Cerebellar nuclear complex (tissue), 1 donor: ENCODE measurements around the gene HSD3B2.

Experiments
- DNase-seq, 2 experiments: peaks; one replicate each; lab custom pipeline; 2025; lab: John Stamatoyannopoulos, UW

The HSD3B2 gene

GRCh38 chr1:119397986-119398385 lies 17.0 kb upstream of the HSD3B2 start:
- DNase-seq, result no peak

DNA sequence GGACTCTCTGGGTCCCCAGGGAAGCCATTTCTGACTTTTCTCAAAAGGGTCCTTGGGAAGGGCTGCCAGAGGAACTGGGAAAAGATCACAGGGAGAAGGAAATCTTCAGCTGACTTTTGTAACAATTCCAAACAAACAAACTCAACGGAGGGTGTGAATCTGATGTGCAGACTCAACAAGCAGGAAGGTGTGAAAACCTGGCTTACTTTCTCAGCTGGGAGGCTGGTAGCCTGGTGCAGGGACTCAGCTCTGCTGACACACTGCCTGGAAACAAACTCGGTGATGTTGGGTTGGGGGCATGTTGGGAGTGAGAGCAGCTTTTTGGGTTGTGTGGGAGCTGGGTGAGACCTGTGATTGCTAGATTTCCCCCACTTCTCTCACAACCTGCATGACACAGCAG lies 10.2 kb upstream of the HSD3B2 start:
- DNase-seq, result no peak

- DNase-seq, result no peak
Measured at GRCh38 chr1:119409731-119410130, 5.2 kb upstream of the HSD3B2 start.

GRCh38 chr1:119410961-119411360 lies 4.0 kb upstream of the HSD3B2 start:
- no peak for DNase-seq

GRCh38 chr1:119416006-119416640 lies 1.2 kb downstream of the HSD3B2 start:
- DNase-seq, result no peak

DNA sequence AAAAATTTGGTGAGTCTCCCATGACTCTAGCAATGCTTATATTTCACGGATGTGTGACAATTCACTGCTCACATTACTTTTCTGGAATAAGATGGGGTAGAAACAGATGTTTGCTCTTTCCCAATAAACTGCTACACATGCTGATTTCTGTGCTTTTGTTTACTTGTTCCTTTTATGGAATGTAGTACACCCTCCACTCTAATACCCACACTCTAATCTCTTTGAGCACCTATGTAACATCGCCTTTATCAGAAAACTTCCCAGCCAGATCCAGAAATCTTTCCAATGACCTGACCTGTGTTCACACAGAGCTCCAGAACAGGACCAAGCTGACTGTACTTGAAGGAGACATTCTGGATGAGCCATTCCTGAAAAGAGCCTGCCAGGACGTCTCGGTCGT lies 4.2 kb downstream of the HSD3B2 start:
- DNase-seq, result no peak

DNA sequence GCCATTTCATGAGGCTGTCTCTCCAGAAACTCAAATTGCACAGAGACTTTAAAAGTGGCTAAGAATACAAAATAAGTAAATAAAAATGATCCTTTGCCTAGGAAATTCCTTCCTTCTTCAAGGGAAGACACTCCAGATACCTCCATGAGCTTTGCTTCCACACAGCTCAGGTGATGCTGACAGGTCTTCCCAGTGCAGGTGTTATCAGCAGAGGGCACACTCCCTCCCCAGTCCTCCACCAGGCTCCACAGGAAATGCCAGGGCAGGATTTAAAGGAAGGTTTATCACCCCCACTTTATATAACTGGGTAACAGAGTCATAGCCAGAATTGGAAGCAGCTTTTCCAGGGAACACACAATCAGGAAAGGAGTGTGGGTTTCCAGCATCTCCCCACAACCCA lies 5.7 kb downstream of the HSD3B2 start:
- DNase-seq, result no peak

DNA sequence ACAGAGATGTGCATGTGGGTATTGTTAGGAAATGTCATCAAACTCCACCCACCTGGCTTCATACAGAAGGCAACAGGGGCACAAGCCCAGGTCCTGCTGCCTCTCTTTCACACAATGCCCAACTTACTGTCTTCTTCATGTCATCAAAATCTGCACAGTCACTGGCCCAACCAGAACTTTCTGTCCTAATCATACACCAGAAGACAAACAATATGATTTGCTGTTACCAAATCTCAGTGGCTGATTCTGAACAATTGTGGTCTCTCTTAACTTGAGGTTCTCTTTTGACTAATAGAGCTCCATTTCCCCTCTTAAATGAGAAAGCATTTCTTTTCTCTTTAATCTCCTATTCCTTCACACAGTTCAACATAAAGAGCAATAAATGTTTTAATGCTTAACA lies 7.7 kb downstream of the HSD3B2 start:
- DNase-seq, result no peak

- no peak for DNase-seq
Measured at GRCh38 chr1:119428991-119429390, 14.0 kb downstream of the HSD3B2 start.

DNA sequence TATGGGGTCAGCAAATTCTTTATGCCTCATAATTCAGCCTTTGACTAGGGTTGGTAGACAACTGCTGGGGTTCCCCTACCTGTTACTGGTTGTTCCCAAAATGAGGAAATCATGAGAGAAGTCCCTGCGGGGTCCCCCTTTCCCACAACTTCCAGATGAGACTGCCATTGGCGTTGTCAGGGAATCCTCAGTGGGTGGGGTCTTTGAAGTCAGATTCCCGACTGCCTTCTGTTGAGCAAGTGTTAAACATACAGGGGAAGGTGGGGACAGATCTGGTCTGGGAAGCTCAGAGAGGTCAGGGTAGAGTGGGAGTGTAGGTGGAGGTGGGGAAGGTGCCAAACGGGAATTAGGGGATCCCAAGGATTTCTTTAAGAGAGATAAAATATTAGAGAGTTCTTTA lies 14.7 kb downstream of the HSD3B2 start:
- no peak for DNase-seq

DNA sequence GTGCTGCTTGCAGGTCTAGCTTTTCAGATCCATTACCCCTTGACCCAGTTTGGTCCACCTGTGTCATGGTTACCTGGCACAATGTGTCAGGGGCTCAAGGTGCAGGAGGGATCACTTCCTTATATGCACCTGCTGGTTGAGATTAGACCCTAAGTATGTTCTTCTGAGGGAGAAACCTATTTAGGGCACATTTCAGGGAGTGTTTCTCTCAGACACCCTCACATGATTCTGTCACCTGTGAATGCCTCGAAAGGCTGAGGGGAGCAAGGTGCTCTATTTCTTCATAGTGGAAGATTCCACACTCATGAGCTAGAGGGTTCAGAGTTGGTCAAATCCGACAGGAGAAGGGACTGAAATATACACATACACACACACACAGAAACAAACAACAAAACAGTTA lies 15.5 kb downstream of the HSD3B2 start:
- DNase-seq, result no peak

DNA sequence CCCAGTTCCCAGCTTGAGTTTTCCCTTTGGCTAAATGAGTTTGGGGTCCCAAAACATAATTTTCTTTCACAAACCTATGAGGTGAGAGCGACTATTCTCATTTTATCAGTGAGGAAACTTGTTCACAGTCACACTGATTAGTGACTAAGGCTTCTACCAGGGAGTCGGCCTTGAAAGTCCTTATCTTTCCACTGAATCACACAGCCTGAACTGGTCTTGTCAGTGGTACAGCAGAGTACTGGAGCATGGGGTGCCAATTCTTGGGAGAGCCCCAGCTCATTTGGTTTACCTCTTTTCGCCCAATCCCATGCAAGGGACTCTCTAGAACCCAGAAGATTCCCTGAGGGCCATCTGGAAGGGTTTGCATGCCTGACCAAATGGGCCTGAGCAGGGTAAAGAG lies 16.9 kb downstream of the HSD3B2 start:
- no peak for DNase-seq

DNA sequence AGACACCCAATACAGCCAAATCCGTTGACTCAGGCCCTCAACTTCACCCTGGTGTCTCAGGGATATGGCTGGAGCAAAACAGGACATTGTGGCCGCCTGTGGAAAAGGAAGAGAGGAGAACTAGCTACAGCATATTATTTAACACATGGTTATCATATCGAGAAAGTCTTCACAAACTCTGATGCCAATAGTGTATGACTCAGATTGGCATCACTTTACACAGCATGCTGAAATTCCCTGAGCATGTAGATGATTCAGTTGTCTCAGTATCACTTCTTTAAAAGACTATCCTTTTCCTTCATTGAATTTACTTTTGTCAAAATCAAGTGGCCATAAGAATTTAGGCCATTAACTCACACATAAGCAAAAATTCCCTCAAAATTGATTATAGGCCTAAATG lies 20.1 kb downstream of the HSD3B2 start:
- no peak for DNase-seq

- DNase-seq, result no peak
Measured at GRCh38 chr1:119438761-119439160, 23.8 kb downstream of the HSD3B2 start.

GRCh38 chr1:119440721-119441307 lies 25.9 kb downstream of the HSD3B2 start:
- no peak for DNase-seq

- no peak for DNase-seq
Measured at GRCh38 chr1:119442756-119443155, 27.8 kb downstream of the HSD3B2 start.

DNA sequence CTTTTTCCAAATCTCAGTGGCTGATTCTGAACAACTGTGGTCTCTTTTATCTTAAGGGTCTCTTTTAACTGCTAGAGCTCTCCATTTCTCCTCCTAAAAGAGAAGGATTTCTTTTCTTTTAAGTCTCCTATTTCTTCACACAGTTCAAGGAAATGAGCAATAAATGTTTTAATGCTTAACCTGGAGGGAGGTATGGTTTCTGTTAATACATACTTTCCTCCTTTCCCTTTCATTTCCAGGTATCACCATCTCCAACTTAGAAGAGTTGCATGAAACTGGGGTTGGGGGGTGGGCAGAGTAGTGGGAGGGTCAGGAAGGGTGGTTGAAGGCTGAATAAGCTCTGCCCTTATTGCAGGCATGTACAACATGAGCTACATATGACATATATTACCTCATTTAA lies 31.4 kb downstream of the HSD3B2 start:
- no peak for DNase-seq

DNA sequence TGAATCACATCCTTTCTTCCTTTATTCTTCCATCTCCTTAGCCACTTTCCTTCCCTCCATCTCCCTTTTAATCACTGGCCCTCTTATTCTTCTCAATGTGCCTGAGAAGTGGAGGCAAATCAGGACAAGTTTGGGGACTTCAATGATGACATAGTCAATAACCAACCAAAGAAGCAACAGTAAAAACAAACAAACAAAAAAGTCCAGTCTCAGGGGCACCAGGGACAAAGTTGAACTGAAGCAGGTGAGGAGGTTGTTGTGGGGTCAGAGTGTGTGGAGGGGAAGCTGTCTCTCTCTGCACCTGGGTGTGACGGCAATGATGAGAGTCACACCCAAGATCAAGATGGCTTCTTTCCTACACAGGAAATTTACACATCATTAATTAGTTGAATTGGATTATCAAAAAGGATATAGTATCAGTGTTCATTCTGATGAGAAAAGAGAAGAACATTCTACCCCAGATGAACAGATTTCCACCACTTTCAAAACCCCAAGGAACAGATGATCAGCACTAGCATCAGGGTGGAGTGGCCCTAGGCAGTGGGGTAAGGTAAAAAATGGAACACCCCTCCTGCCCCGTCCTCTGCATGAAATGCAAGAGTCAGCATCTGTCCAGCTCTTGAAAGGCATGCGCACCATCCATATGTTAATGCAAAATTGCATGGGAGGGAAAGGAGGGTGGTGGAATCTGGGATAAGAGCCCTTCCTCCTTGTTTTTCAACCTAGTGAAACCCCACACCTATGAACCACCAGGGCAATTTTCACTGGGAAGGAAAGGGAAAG lies 32.6 kb downstream of the HSD3B2 start:
- DNase-seq, result no peak

DNA sequence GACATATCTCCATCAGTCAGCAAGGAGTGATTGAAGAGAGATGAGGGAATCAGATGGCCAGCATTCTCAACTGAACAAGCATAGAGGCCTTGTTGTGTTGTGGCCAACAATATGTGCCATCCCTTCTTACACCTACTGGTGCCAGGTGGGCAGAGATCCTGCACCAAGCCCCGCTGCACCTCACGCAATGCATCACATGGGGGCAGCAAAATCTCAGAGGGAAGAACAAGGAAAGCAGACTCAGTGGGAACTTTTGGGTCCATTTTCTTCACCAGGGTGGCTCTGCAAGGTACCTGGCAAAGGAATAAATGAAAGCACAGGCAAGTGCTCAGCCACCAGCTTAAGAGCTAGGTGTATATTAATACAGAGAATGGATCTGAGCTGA lies 33.2 kb downstream of the HSD3B2 start:
- no peak for DNase-seq

DNA sequence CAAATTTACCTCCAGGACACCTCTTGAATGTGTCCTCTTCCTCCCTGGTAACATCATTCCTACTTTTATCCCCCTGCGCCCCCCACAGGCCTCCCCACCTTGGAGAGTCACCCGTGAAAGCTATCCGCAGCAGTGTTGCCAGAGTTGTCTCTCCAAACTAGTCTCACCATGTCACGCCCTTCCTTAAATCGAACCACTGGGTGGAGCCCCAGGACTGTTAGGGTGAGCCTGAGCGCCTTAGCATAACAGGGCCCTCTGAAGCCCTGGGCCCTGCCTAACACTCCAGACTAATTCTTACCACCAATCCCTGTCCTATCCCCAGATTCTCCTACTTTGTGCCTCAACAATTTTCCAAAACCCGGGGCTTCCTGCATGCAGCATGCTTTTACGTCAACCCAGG lies 35.0 kb downstream of the HSD3B2 start:
- DNase-seq, result no peak

DNA sequence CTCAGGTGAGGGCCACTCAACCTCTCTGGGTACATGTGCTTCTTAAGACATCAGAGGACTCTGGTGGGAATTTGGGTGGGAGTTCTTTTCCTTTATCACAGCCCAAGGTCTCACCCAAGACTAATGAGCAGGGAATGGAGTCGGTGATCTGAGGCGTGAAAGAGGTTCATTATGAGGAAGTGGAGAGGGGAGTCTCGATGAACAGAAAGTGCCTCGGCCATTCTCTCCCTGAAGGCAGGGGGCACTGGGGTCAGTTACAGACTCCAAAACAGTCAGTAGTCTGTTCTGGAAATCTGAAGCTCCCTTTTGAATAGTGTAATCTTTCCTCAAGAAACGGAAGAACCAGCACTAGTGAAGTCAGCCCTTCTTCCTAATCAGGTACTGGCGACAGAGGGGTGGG lies 36.2 kb downstream of the HSD3B2 start:
- DNase-seq, result no peak

DNA sequence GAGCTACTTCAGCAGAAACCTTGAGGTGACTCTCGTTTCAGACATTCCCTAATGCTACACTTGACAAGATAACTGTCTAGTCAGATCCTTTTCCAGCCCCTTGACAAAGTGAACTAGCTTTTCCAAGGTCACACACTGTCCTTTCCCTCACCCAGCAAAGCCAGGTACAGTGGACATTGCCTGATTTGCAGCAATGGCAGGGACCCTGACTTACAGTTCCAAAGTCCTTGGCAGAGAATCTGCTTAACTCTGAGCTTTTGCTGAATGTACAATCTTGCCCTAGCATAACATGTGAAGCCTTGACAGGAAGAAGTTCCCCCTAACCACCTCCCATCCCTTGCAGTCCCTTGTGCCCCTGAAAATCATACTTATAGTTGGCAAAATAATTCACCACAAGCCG lies 37.1 kb downstream of the HSD3B2 start:
- no peak for DNase-seq

- DNase-seq, result no peak
Measured at GRCh38 chr1:119453021-119453420, 38.1 kb downstream of the HSD3B2 start.

DNA sequence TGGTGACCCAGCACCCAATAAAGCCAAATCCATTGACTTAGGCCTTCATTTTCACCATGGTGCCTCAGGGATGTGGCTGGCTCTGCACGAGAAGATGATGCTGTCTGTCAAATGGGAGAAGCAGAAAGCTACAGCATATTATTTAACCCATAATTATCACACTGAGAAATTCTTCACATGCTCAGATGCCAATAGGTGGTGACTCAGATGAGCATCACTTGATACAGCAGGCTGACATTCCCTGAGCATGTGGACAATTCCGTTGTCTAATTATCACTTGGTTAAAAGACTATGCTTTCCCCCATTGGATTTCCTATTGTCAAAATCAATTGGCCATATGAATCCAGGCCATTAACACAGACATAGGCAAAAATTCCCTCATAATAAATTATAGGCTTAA lies 48.0 kb downstream of the HSD3B2 start:
- no peak for DNase-seq
